DND-41 (cell line): ENCODE data around the gene ADGRG6.

Experiments used
- EZH2 ChIP-seq: IDR thresholded peaks from 3 replicates; pipeline ENCODE4 v1.6.1; 2012; ENCODE audit warnings: borderline replicate concordance, low read depth, mild to moderate bottlenecking, moderate library complexity, low read length, inconsistent platforms; ENCODE audit not compliant: severe bottlenecking
- TF ChIP-seq, protein P1 (sequence below): IDR thresholded peaks from 2 replicates; pipeline ENCODE4 v1.5.1; 2012; ENCODE audit warnings: borderline replicate concordance, low read length, moderate library complexity, mild to moderate bottlenecking; ENCODE audit not compliant: poor library complexity, severe bottlenecking; ENCODE audit errors: extremely low read depth

DNA sequence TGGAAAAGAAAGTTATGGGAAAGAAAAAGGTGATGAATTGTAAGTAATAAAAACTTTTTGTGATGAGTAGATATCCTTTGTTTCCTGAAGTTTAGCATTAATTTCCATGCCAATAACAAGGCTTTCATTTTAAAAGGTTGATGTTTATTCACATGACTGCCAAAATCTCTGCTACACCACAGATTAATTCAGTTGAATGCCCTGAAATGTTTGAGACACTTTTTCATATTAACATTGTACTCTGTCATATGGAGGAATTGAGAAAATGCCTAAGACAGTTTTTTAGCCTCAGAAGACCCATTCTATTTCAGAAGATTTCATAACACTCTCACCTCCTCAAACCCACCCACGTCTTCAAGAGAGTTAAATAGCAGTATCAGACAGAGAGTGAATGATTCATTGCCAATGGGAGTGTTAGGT is 115.5 kb downstream of the ADGRG6 start:
- TF ChIP-seq, protein P1, sequence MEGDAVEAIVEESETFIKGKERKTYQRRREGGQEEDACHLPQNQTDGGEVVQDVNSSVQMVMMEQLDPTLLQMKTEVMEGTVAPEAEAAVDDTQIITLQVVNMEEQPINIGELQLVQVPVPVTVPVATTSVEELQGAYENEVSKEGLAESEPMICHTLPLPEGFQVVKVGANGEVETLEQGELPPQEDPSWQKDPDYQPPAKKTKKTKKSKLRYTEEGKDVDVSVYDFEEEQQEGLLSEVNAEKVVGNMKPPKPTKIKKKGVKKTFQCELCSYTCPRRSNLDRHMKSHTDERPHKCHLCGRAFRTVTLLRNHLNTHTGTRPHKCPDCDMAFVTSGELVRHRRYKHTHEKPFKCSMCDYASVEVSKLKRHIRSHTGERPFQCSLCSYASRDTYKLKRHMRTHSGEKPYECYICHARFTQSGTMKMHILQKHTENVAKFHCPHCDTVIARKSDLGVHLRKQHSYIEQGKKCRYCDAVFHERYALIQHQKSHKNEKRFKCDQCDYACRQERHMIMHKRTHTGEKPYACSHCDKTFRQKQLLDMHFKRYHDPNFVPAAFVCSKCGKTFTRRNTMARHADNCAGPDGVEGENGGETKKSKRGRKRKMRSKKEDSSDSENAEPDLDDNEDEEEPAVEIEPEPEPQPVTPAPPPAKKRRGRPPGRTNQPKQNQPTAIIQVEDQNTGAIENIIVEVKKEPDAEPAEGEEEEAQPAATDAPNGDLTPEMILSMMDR, result no peak
- no peak for TF ChIP-seq EZH2
